SK-N-SH treated with all-trans-retinoic acid at 6 μM for 48 hours (cell line): ENCODE data around the gene CPNE4.

Experiments used
- CREB5 ChIP-seq: fragments of 250-450 bp; sonication (Bioruptor Pico); IDR thresholded peaks from 2 replicates; pipeline ENCODE4 v1.5.1; 2020; ENCODE audit warnings: low read depth, mild to moderate bottlenecking, moderate library complexity
- GLIS3 ChIP-seq: fragments of 250-450 bp; sonication (Bioruptor Pico); IDR thresholded peaks from 2 replicates; pipeline ENCODE4 v1.5.0; 2020; ENCODE audit warnings: mild to moderate bottlenecking, moderate library complexity
- PATZ1 ChIP-seq: fragments of 250-450 bp; sonication (Bioruptor Pico); IDR thresholded peaks from 2 replicates; pipeline ENCODE4 v1.8.0; 2020; ENCODE audit warnings: mild to moderate bottlenecking, moderate library complexity, borderline replicate concordance
- RARB ChIP-seq: fragments of 250-450 bp; sonication (Bioruptor Pico); IDR thresholded peaks from 2 replicates; pipeline ENCODE4 v1.8.0; 2021; ENCODE audit warnings: mild to moderate bottlenecking, moderate library complexity
- TCF4 ChIP-seq: fragments of 250-450 bp; sonication (Bioruptor Pico); IDR thresholded peaks from 2 replicates; pipeline ENCODE4 v1.8.0; 2021; ENCODE audit warnings: mild to moderate bottlenecking, moderate library complexity, borderline replicate concordance
- TOX ChIP-seq: fragments of 250-450 bp; sonication (Bioruptor Pico); IDR thresholded peaks from 2 replicates; pipeline ENCODE4 v1.8.0; 2021; ENCODE audit warnings: mild to moderate bottlenecking, moderate library complexity, borderline replicate concordance
- TSHZ2 ChIP-seq: fragments of 250-450 bp; sonication (Bioruptor Pico); IDR thresholded peaks from 2 replicates; pipeline ENCODE4 v1.5.0; 2020; ENCODE audit warnings: mild to moderate bottlenecking, moderate library complexity
- ZFP30 ChIP-seq: fragments of 450-650 bp; formaldehyde crosslinking; IDR thresholded peaks from 2 replicates; pipeline ENCODE4 v1.5.0; 2022; ENCODE audit warnings: mild to moderate bottlenecking, moderate library complexity
- ZNF8 ChIP-seq: fragments of 450-650 bp; formaldehyde crosslinking; IDR thresholded peaks from 2 replicates; pipeline ENCODE4 v1.5.0; 2020; ENCODE audit warnings: mild to moderate bottlenecking, moderate library complexity

- no peak for TF ChIP-seq PATZ1 (CRISPR knock-in tag)
- TF ChIP-seq TOX (CRISPR knock-in tag), result no peak
- TF ChIP-seq ZNF8 (CRISPR knock-in tag), result no peak
- TF ChIP-seq TCF4 (CRISPR knock-in tag), result no peak
- TF ChIP-seq CREB5 (CRISPR knock-in tag), result no peak
- no peak for TF ChIP-seq TSHZ2 (CRISPR knock-in tag)
- no peak for TF ChIP-seq ZFP30
- TF ChIP-seq GLIS3 (CRISPR knock-in tag), result no peak
- no peak for TF ChIP-seq RARB (CRISPR knock-in tag)
Observed at GRCh38 chr3:131796111-131796510, 238.7 kb downstream of the CPNE4 start.
